ENCODE data around the gene HMOX1.

- TF ChIP-seq CTCF (IDR thresholded peaks at IDR 0.05) (no peak), POLR2A (IDR thresholded peaks at IDR 0.05) (no peak)
Measured at GRCh38 chr22:35441489-35442100, 60.7 kb downstream of the HMOX1 start.

Measured in heart left ventricle (tissue), 13 donors.